Thoracic aorta (tissue), 2 donors: ENCODE measurements around the gene NXPE3. TPM values are rescaled to one million over a fixed set of nuclear protein-coding genes. Genes with fewer than 3 reads are reported as not detected.
"Not testable (repeated sequence)": the region's sequence is repeated elsewhere in the genome, so short reads cannot be mapped to it uniquely, and the experiment has no call there.

Source experiments
- ATAC-seq: fragments of 150-250 bp; one replicate; pipeline ENCODE4 v1.8.0; 2017; ENCODE audit warnings: low read depth; ENCODE audit not compliant: insufficient number of reproducible peaks, low FRiP score
- DNase-seq: peaks from one replicate; pipeline ENCODE4 v3.0.0-alpha.2; 2020; ENCODE audit warnings: low spot score
- H3K27ac ChIP-seq, 2 donors: fragments of 200-600 bp; sonication (generic); 1 replicate in 1 of 2; 2 replicates in 1 of 2; pipeline ENCODE4 v1.5.1; 2016; ENCODE audit warnings: mild to moderate bottlenecking in 2 of 2, moderate library complexity in 2 of 2
- H3K27me3 ChIP-seq: fragments of 200-600 bp; sonication (generic); replicated peaks from 2 replicates; pipeline ENCODE4 v1.6.0; 2016; ENCODE audit warnings: mild to moderate bottlenecking; ENCODE audit not compliant: insufficient read depth
- H3K36me3 ChIP-seq: fragments of 200-600 bp; sonication (generic); one replicate; pipeline ENCODE4 v1.5.1; 2016
- H3K4me1 ChIP-seq, 2 donors: fragments of 200-600 bp; sonication (generic); 1 replicate in 1 of 2; 2 replicates in 1 of 2; pipeline versions ENCODE4 v1.5.1 to v1.6.0; 2016; ENCODE audit warnings: low read depth in 2 of 2, mild to moderate bottlenecking in 1 of 2; ENCODE audit not compliant: control insufficient read depth in 1 of 2
- H3K4me3 ChIP-seq: fragments of 200-600 bp; sonication (generic); 2 replicates; pipeline ENCODE4 v1.5.1; 2016; ENCODE audit warnings: mild to moderate bottlenecking
- H3K9me3 ChIP-seq: fragments of 200-600 bp; sonication (generic); 2 replicates; pipeline ENCODE4 v1.5.1; 2016
- total RNA-seq, 2 donors: library from RNA; depleted of rRNA; stranded (reverse); fragments of >200 nt; gene quantifications; one replicate each; pipeline versions ENCODE4 v1.1.0 to v1.2.3, GENCODE V29; 2016
- TF ChIP-seq, protein P1 (sequence below): fragments of 200-600 bp; sonication (generic); IDR thresholded peaks from one replicate; pipeline ENCODE4 v1.5.1; 2019; ENCODE audit warnings: antibody characterized with exemption

The NXPE3 gene
- 10 to 100 TPM; 15.7 to 30.7 TPM for total RNA-seq

DNA sequence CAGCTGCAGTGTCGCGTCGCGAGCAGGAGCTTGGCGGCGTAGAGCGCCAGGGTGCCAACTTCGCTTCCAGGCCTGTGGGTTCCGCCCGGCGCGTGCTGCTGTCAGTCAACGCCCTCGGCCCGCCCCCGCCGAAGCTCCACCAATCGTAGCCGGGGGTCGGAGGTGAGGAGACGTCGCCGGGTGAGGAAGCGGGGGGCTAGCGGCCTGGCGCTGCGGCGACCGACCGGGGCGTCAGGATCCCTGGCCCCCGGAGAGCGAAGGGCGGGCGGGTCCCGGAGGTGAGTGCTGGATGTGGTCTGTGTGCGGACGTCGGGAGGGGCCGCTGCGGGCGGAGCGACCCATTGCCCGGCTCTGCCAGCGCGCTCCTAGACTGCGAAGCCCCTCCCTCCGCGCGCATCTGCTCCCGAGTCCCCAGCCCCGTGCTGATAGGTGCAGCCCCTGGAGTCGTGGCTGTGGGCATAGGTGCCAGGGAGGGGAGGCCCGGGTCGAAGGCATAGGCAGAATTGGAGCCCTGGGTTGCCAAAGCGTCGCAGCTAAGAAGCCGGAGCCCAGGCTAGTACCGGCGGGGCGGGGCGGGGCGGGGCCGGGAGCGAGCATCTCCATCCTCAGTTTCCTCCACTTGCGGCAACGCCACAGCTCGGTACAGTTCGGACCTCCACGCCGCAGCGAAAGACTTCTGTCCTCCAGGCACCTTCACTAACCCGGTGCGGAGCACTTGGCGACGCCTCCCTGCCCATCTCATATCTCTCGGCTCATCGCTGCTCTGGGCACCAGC is at the start of gene NXPE3:
NXPE3 (plus strand) TSS at position 165 of the 775 bp plus-strand sequence. CDS start 6,386 bp downstream, outside the sequence.
- TF ChIP-seq, protein P1, sequence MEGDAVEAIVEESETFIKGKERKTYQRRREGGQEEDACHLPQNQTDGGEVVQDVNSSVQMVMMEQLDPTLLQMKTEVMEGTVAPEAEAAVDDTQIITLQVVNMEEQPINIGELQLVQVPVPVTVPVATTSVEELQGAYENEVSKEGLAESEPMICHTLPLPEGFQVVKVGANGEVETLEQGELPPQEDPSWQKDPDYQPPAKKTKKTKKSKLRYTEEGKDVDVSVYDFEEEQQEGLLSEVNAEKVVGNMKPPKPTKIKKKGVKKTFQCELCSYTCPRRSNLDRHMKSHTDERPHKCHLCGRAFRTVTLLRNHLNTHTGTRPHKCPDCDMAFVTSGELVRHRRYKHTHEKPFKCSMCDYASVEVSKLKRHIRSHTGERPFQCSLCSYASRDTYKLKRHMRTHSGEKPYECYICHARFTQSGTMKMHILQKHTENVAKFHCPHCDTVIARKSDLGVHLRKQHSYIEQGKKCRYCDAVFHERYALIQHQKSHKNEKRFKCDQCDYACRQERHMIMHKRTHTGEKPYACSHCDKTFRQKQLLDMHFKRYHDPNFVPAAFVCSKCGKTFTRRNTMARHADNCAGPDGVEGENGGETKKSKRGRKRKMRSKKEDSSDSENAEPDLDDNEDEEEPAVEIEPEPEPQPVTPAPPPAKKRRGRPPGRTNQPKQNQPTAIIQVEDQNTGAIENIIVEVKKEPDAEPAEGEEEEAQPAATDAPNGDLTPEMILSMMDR, result no peak
- DNase-seq (peak; percentile 82), ATAC-seq (peak; percentile 78)
- Histone ChIP-seq H3K4me1 (peaks cover 23 to 34% of the 10 kb centered on the region in 2 donors), H3K36me3 (peaks cover 6% of the 10 kb centered on the region), H3K9me3 (no peaks in the 10 kb centered on the region), H3K27ac (peak within 1 kb of the TSS; percentile 87), H3K27me3 (no peaks in the 10 kb centered on the region), H3K4me3 (peak within 1 kb of the TSS; percentile 99)

DNA sequence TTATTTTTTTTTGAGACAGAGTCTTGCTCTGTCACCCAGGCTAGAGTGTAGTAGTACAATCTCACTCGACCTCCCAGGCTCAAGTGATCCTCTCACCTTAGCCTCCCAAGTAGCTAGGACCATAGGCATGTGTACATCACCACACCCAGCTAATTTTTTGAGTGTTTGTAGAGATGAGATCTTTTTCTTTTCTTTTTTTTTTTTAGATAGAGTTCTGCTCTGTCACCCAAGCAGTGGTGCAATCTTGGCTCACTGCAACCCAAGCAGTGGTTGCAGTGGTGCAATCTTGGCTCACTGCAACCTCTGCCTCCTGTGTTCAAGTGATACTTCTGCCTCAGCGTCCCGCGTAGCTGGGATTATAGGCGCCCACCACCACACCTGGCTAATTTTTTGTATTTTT is 49.4 kb upstream of the NXPE3 start:
- no peak overlapping the region for H3K27ac ChIP-seq
- DNase-seq (no peak), ATAC-seq (no peak)
- no peaks in the 10 kb centered on the region for H3K27me3 ChIP-seq
- TF ChIP-seq, protein P1, result no peak
- H3K4me3 ChIP-seq, result no peak overlapping the region
- H3K4me1 ChIP-seq, result peaks cover 0 to 11% of the 10 kb centered on the region in 2 donors
- no peaks in the 10 kb centered on the region for H3K9me3 ChIP-seq
- peaks cover 19% of the 10 kb centered on the region for H3K36me3 ChIP-seq

DNA sequence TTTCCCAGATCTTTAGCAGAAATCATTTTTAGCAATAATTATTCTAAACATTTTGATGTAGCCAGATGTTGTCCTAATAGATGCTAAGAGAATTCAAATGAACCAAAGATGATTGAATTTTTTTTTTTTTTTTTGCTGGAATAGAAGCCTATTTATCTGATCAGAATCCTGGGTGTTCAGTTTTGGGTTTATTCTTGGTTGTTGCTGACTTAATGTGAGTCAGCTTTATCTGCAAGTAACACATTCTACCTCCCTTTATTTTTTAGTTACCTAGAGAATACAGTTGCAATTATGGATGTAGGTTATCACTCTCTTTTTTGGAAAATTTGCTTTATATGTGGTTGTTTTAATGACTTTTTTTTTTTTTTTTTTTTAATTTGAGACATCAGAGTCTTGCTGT is 48.2 kb upstream of the NXPE3 start:
- DNase-seq (no peak), ATAC-seq (no peak)
- H3K4me3 ChIP-seq, result no peak overlapping the region
- TF ChIP-seq, protein P1, result no peak
- H3K27me3 ChIP-seq, result no peaks in the 10 kb centered on the region
- H3K4me1 ChIP-seq, result peaks cover 0 to 5% of the 10 kb centered on the region in 2 donors
- no peak overlapping the region for H3K27ac ChIP-seq
- H3K9me3 ChIP-seq, result no peaks in the 10 kb centered on the region
- H3K36me3 ChIP-seq, result peaks cover 24% of the 10 kb centered on the region

DNA sequence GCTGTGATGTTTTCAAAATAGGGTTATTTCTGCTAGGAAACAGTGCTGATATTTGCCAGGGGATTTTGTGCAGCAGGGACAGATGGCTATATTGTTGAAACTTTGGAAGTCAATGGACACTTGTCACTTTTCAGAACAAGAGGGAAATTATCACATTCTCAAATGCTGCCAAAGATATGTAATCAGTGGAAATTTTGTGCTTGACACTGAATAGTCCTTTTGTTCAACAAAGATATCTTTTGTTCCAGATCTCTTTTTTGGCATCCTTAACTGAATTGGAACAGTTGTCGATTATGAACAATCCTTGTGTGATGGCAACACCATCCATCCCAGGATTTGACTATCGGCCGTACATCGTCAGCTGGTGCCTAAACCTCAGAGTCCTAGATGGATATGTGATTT is 46.8 kb upstream of the NXPE3 start:
- TF ChIP-seq, protein P1, result no peak
- Histone ChIP-seq H3K9me3 (no peaks in the 10 kb centered on the region), H3K4me1 (no peaks in the 10 kb centered on the region), H3K27me3 (no peaks in the 10 kb centered on the region), H3K4me3 (no peak overlapping the region), H3K27ac (no peak overlapping the region), H3K36me3 (peaks cover 33% of the 10 kb centered on the region)
- DNase-seq, result no peak
- ATAC-seq, result no peak

DNA sequence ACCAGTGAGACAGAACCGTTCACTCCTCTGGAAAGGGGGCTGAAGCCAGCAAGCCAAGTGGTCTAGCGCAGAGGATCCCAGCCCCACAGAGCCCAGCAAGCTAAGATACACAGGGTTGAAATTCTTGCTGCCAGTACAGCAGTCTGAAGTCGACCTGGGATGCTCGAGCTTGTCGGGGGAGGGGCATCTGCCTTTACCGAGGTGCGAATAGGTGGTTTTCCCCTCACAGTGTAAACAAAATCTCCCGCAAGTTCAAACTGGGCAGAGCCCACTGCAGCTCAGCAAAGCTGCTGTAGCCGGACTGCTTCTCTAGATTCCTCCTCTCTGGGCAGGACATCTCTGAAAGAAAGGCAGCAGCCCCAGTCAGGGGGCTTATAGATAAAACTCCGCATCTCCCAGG is 43.2 kb upstream of the NXPE3 start:
- no peaks in the 10 kb centered on the region for H3K27me3 ChIP-seq
- ATAC-seq (no peak), DNase-seq (no peak)
- no peaks in the 10 kb centered on the region for H3K4me1 ChIP-seq
- TF ChIP-seq, protein P1, result no peak
- no peaks in the 10 kb centered on the region for H3K9me3 ChIP-seq
- no peak overlapping the region for H3K4me3 ChIP-seq
- H3K27ac ChIP-seq, result no peak overlapping the region
- peaks cover 33% of the 10 kb centered on the region for H3K36me3 ChIP-seq

DNA sequence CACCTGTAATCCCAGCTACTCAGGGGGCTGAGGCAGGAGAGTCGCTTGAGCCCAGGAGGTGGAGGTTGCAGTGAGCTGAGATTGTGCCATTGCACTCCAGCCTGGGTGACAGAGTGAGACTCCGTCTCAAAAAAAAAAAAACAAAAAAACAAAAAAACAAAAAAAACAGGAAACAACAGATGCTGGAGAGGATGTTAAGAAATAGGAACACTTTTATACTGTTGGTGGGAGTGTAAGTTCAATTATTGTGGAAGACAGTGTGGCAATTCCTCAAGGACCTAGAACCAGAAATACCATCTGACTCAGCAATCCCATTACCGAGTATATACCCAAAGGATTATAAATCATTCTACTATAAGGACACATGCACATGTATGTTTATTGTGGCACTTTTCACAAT is 37.1 kb upstream of the NXPE3 start:
- not testable (repeated sequence) for H3K4me3 ChIP-seq, H3K27ac ChIP-seq, H3K27me3 ChIP-seq, H3K4me1 ChIP-seq, H3K36me3 ChIP-seq, H3K9me3 ChIP-seq, DNase-seq, ATAC-seq
